HCT116 (cell line): ENCODE results near the gene UTS2R. TPM values are rescaled to one million over a fixed set of nuclear protein-coding genes. Genes with fewer than 3 reads are reported as not detected.

ENCODE experiments used
- ATAC-seq: fragments of 200-7000 bp; cut with Tn5 transposase; 2 replicates; pipeline ENCODE4 v1.9.1; 2020; ENCODE audit warnings: mild to moderate bottlenecking, moderate library complexity
- BruUV-seq: library from RNA; stranded (reverse); fragments of 400-500 nt; replicated peaks from 2 replicates; lab custom pipeline; 2021; lab: Mats Ljungman, UMichigan
- CTCF ChIA-PET: fragments of 300-600 bp; sonication (Branson Sonifier 250); formaldehyde crosslinking; loops from one replicate; lab custom pipeline; 2021; ENCODE audit warnings: antibody characterized with exemption; lab: Charles Lee
- POLR2A ChIA-PET: fragments of 300-600, 350-600 bp; sonication (Branson Sonifier 250); formaldehyde crosslinking; loops from one replicate; lab custom pipeline; 2021; ENCODE audit warnings: antibody characterized with exemption; lab: Charles Lee
- RAD21 ChIA-PET, 2 experiments: fragments of 300-600 bp; sonication (Branson Sonifier 250); formaldehyde crosslinking; loops; one replicate each; lab custom pipeline; 2023; ENCODE audit warnings: low total read pairs in 2 of 2; ENCODE audit not compliant: uncharacterized antibody in 2 of 2, unreplicated experiment in 2 of 2, low non-redundant PET in 1 of 2; lab: Charles Lee
- DNase-seq: peaks from one replicate; pipeline ENCODE4 v3.0.0-alpha.2; 2010; ENCODE audit warnings: low read depth, low spot score
- H2AFZ ChIP-seq: fragments of 200-600 bp; shearing (Covaris generic), sonication (generic); 2 replicates; pipeline ENCODE4 v1.6.1; 2017; ENCODE audit warnings: low read depth, mixed run types, mixed read lengths, antibody characterized with exemption, low read length; ENCODE audit not compliant: poor library complexity, severe bottlenecking
- H3K27ac ChIP-seq: 2 replicates; pipeline ENCODE4 v1.5.1; 2012; ENCODE audit warnings: low read depth, low read length
- H3K27me3 ChIP-seq: fragments of 200-600 bp; sonication (generic); 2 replicates; pipeline ENCODE4 v1.6.1; 2016; ENCODE audit warnings: mixed run types, low read length, mixed read lengths; ENCODE audit not compliant: insufficient read depth
- H3K36me3 ChIP-seq, 2 experiments: fragments of 200-500 bp in 1 of 2; fragments of 200-600 bp in 1 of 2; sonication (Bioruptor generic) in 1 of 2; sonication (generic) in 1 of 2; 2 replicates each; pipeline versions ENCODE4 v1.5.1 to v1.6.1; 2014 to 2016; ENCODE audit warnings: low read length in 2 of 2, inconsistent platforms in 1 of 2, mixed read lengths in 1 of 2, mixed run types in 1 of 2; ENCODE audit not compliant: insufficient read depth in 2 of 2, control insufficient read depth in 1 of 2
- H3K4me1 ChIP-seq, 2 experiments: fragments of 200-600 bp in 1 of 2; sonication (generic) in 1 of 2; 2 replicates each; pipeline versions ENCODE4 v1.5.1 to v1.6.1; 2012 to 2017; ENCODE audit warnings: low read length in 2 of 2, inconsistent platforms in 1 of 2, mild to moderate bottlenecking in 1 of 2, mixed read lengths in 1 of 2, mixed run types in 1 of 2, moderate library complexity in 1 of 2; ENCODE audit not compliant: insufficient read depth in 2 of 2, control insufficient read depth in 1 of 2
- H3K4me2 ChIP-seq: fragments of 200-600 bp; sonication (generic); 2 replicates; pipeline ENCODE4 v1.6.1; 2017; ENCODE audit warnings: mixed run types, low read length, mixed read lengths
- H3K4me3 ChIP-seq, 2 experiments: fragments of 200-600 bp in 1 of 2; sonication (generic) in 1 of 2; replicated peaks in 1 of 2; 2 replicates each; pipeline ENCODE4 v1.5.1; 2011 to 2016; ENCODE audit warnings: low read length in 2 of 2, control low read depth in 1 of 2, low read depth in 1 of 2, mild to moderate bottlenecking in 1 of 2, mixed read lengths in 1 of 2, mixed run types in 1 of 2
- H3K79me2 ChIP-seq: fragments of 200-600 bp; sonication (generic); 2 replicates; pipeline ENCODE4 v1.6.1; 2017; ENCODE audit warnings: mild to moderate bottlenecking, mixed run types, low read length, moderate library complexity, mixed read lengths; ENCODE audit not compliant: insufficient read depth
- H3K9ac ChIP-seq: fragments of 200-600 bp; sonication (generic); 2 replicates; pipeline ENCODE4 v1.6.1; 2016; ENCODE audit warnings: low read length, mixed read lengths
- H3K9me2 ChIP-seq: fragments of 200-600 bp; sonication (generic), shearing (Covaris generic); 2 replicates; pipeline ENCODE4 v1.6.1; 2017; ENCODE audit warnings: mixed run types, mild to moderate bottlenecking, moderate library complexity; ENCODE audit not compliant: insufficient read depth
- H3K9me3 ChIP-seq, 2 experiments: fragments of 200-500 bp in 1 of 2; fragments of 200-600 bp in 1 of 2; sonication (Bioruptor generic) in 1 of 2; sonication (generic) in 1 of 2; 2 replicates each; pipeline ENCODE4 v1.6.1; 2014 to 2017; ENCODE audit warnings: low read length in 2 of 2, mixed read lengths in 2 of 2, inconsistent platforms in 1 of 2, low read depth in 1 of 2, mild to moderate bottlenecking in 1 of 2, mixed run types in 1 of 2, moderate library complexity in 1 of 2; ENCODE audit not compliant: control insufficient read depth in 1 of 2, insufficient read depth in 1 of 2
- H4K20me1 ChIP-seq: fragments of 200-600 bp; sonication (generic), shearing (Covaris generic); 2 replicates; pipeline ENCODE4 v1.6.1; 2017; ENCODE audit warnings: mixed run types, mild to moderate bottlenecking, moderate library complexity; ENCODE audit not compliant: insufficient read depth
- ATF3 ChIP-seq: IDR thresholded peaks from 2 replicates; pipeline ENCODE4 v1.6.1; 2012
- CTCF ChIP-seq, 3 experiments: fragments of 200-600 bp in 1 of 3; sonication (generic) in 1 of 3; IDR thresholded peaks in 2 of 3; conservative IDR thresholded peaks in 1 of 3; 2 replicates each; pipeline ENCODE4 v1.5.1; 2012 to 2017; ENCODE audit warnings: low read depth in 2 of 3, low read length in 2 of 3, antibody characterized with exemption in 1 of 3, borderline replicate concordance in 1 of 3, control low read depth in 1 of 3, mild to moderate bottlenecking in 1 of 3, mixed read lengths in 1 of 3, mixed run types in 1 of 3, moderate library complexity in 1 of 3; ENCODE audit not compliant: insufficient read depth in 1 of 3
- ELF1 ChIP-seq: IDR thresholded peaks from 2 replicates; pipeline ENCODE4 v1.6.1; 2012; ENCODE audit warnings: low read depth, borderline replicate concordance
- EZH2phosphoT487 ChIP-seq: fragments of 200-600 bp; IDR thresholded peaks from 2 replicates; pipeline ENCODE4 v1.6.1; 2018; ENCODE audit warnings: antibody characterized with exemption, borderline replicate concordance
- FOSL1 ChIP-seq: IDR thresholded peaks from 2 replicates; pipeline ENCODE4 v1.6.1; 2012; ENCODE audit warnings: low read depth
- JUND ChIP-seq: IDR thresholded peaks from 2 replicates; pipeline ENCODE4 v1.6.1; 2012
- MAX ChIP-seq: IDR thresholded peaks from 2 replicates; pipeline ENCODE4 v1.6.1; 2012
- POLR2A ChIP-seq: IDR thresholded peaks from 2 replicates; pipeline ENCODE4 v1.7.0; 2011; ENCODE audit warnings: borderline replicate concordance; ENCODE audit not compliant: insufficient read depth, insufficient read length; ENCODE audit errors: extremely low read depth
- POLR2AphosphoS5 ChIP-seq: IDR thresholded peaks from 2 replicates; pipeline ENCODE4 v1.6.1; 2011; ENCODE audit warnings: mild to moderate bottlenecking, low read depth, low read length, moderate library complexity
- SIN3A ChIP-seq: IDR thresholded peaks from 2 replicates; pipeline ENCODE4 v1.6.1; 2012; ENCODE audit warnings: low read depth
- SP1 ChIP-seq: IDR thresholded peaks from 2 replicates; pipeline ENCODE4 v1.6.1; 2012; ENCODE audit warnings: low read depth
- TCF7L2 ChIP-seq: IDR thresholded peaks from 2 replicates; pipeline ENCODE4 v1.7.0; 2011; ENCODE audit warnings: borderline replicate concordance, inconsistent platforms; ENCODE audit not compliant: insufficient read depth, insufficient read length; ENCODE audit errors: extremely low read depth
- intact Hi-C: fragments of 100-400 bp; cut with micrococcal nuclease; formaldehyde crosslinking; loops from 2 replicates; pipeline ENCODE4 v1.10.0; 2022
- total RNA-seq: library from RNA; stranded (reverse); gene quantifications from one replicate; pipeline ENCODE4 v1.2.1, GENCODE V29; 2021; ENCODE audit not compliant: unreplicated experiment

The UTS2R gene
- total RNA-seq, 1 experiment from 2014 or later = not detected

GRCh38 chr17:82322526-82323453 lies 48.8 kb upstream of the UTS2R start:
- no peaks in the 10 kb centered on the region for H3K79me2 ChIP-seq
- ChIA-PET CTCF (interaction anchor here (1.0 to 1.2 kb wide), 3 partner anchors 10 to 86 kb away, joined by 3 to 4 read pairs (median 3); partner anchors contain the start of gene SECTM1), RAD21 (no interaction called here)
- no peak overlapping the region for H3K4me2 ChIP-seq
- H3K9me3 ChIP-seq = peaks cover 0 to 20% of the 10 kb centered on the region in 2 experiments; a peak in 1 of 4 replicates
- peaks cover 0 to 15% of the 10 kb centered on the region in 2 experiments; a peak in 2 of 4 replicates for H3K4me1 ChIP-seq
- no peak overlapping the region for H2AFZ ChIP-seq
- H3K9me2 ChIP-seq = no peaks in the 10 kb centered on the region
- H3K9ac ChIP-seq = no peak overlapping the region
- no peak overlapping the region for H3K4me3 ChIP-seq
- intact Hi-C loops = no loop called here
- BruUV-seq = no TSS peak
- H3K27ac ChIP-seq = no peak overlapping the region
- TF ChIP-seq JUND (no peak), ELF1 (no peak), FOSL1 (no peak), ATF3 (no peak)
- TF ChIP-seq, all 23 proteins: peak for 0
- no peaks in the 10 kb centered on the region for H3K36me3 ChIP-seq
- no peaks in the 10 kb centered on the region for H4K20me1 ChIP-seq
- ATAC-seq = no peak
- no peaks in the 10 kb centered on the region for H3K27me3 ChIP-seq
- POLR2A ChIA-PET = interaction anchor here (1.2 kb wide), 1 partner anchor 30 kb away, joined by 3 read pairs; no protein-coding TSS in a partner anchor
- no peak for DNase-seq

GRCh38 chr17:82323514-82324234 lies 47.9 kb upstream of the UTS2R start:
- Histone ChIP-seq H2AFZ (no peak overlapping the region), H3K27me3 (no peaks in the 10 kb centered on the region), H3K9me3 (peaks cover 0 to 11% of the 10 kb centered on the region in 2 experiments; a peak in 1 of 4 replicates), H3K4me2 (no peak overlapping the region), H3K9me2 (no peaks in the 10 kb centered on the region), H3K79me2 (no peaks in the 10 kb centered on the region), H3K9ac (no peak overlapping the region), H3K27ac (no peak overlapping the region), H3K4me3 (no peak overlapping the region), H3K4me1 (peaks cover 7 to 23% of the 10 kb centered on the region in 2 experiments; a peak in 3 of 4 replicates), H4K20me1 (no peaks in the 10 kb centered on the region), H3K36me3 (no peaks in the 10 kb centered on the region)
- CTCF ChIA-PET = interaction anchor here (1.1 to 1.2 kb wide), 2 partner anchors 10 to 87 kb away, joined by 3 read pairs; partner anchors contain the start of gene SECTM1
- POLR2A ChIA-PET = interaction anchor here (1.2 kb wide), 1 partner anchor 31 kb away, joined by 3 read pairs; no protein-coding TSS in a partner anchor
- ATAC-seq (no peak), DNase-seq (no peak)
- RAD21 ChIA-PET = no interaction called here
- BruUV-seq = no TSS peak
- intact Hi-C loops = no loop called here
- TF ChIP-seq TCF7L2 (no peak), ATF3 (no peak), SIN3A (no peak), CTCF (IDR thresholded peaks at IDR 0.05 in 2 of 3, conservative IDR thresholded peaks at IDR 0.05 in 1 of 3; ENCODE audit: borderline replicate concordance in 1 of 3, insufficient read depth in 1 of 3, low read depth in 2 of 3, low read length in 2 of 3) (no peak), POLR2AphosphoS5 (no peak), EZH2phosphoT487 (no peak), SP1 (no peak), JUND (no peak), POLR2A (no peak), MAX (no peak)
